HTR-8/SVneo (cell line): ENCODE measurements around the gene EPAS1.
A peak's percentile ranks its signal among the peaks of the same experiment; 100 is the strongest.
"Not testable (repeated sequence)": the region's sequence is repeated elsewhere in the genome, so short reads cannot be mapped to it uniquely, and the experiment has no call there.

ENCODE experiments used
- DNase-seq: peaks from one replicate; pipeline ENCODE4 v3.0.0; 2011; ENCODE audit warnings: low spot score, mixed read lengths; ENCODE audit not compliant: insufficient read length
- FAIRE-seq: peaks from 2 replicates; lab custom pipeline; 2011; peaks lifted over from hg19 to GRCh38; lab: Jason Lieb, UNC

The EPAS1 gene

DNA sequence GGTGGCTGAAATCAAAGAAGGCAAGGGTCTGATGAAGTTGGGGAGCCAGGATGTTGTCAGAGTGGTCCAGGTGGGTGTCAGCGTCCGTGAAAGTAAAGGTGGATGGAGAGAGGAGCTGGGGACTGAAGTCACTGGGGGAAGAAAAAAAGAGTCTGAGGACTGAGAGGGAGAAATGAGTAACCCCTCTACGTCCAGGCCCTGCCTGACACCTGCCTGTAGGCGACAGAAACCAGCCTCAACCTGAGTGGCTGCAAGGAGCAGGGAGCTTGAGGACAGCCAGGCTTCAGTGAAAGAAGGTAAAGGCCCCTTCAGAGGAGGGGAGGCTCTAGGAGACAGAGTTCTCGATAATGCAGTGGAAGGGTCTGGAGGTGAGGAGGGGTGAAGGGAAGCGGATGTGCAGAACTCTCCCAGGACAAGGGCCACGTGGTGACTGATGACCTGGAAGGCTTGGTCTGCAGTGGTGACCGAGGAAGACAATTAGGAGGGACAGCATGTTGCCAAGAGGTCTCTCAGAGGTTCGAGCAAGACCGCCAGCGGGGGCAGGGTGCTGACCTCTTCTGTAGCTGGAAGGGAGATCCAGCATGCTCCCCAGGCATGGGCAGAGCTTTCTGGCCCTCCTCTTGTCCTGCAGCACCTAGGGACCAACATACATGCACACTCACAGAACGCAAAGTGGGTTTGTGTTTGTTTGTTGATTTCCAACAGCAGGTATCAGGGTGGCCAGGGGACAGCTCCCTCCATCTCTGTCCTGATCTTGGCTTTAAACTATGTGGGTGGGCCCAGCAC lies 95.5 kb downstream of the EPAS1 start:
- no peak for FAIRE-seq

DNA sequence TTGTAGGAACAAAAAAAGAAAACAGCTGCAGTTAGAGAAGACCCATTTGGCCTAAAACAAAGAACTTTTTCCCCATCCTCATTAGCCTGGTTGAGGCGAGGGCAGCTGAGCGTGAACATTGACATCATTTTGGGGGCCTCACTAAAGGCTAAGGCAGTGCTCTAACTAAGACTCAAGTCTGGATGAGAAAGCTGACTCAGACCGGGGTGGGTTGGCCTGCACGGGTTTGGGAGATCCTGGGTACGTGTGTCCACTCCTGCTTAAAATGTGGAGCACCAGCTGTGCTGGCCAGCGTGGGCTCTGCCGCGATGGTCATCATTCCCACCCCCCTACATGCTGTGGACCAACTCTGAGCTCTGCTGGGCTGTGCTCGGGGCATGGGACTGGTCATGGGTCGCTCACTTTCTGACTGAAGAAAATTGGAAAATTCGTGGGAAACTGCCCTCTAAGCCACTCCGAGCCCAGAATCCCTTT lies 96.2 kb downstream of the EPAS1 start:
- no peak for FAIRE-seq
- DNase-seq: no peak

More for the DNA sequence above, 95.5 kb downstream of the EPAS1 start:
- DNase-seq: no peak

DNA sequence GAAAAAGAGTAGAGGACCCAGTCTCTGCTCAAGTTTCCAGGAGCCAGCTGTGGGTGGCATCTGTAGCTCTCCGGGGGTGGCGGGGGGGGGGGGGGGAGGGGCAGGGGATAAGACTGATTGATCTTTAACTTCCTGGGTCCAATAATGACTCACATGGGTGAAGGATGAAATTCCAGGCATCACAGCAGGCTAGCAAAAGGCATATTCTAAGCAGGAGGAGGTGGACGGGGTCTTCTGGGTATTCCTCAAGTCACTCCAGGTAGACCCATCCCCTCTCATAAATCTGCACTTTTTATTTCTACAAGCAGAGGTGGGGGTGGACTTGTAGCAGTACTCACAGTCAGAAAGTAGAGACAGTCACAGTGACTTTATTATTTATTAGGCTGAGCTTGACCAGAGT lies 96.7 kb downstream of the EPAS1 start:
- FAIRE-seq (no peak), DNase-seq (no peak)

DNA sequence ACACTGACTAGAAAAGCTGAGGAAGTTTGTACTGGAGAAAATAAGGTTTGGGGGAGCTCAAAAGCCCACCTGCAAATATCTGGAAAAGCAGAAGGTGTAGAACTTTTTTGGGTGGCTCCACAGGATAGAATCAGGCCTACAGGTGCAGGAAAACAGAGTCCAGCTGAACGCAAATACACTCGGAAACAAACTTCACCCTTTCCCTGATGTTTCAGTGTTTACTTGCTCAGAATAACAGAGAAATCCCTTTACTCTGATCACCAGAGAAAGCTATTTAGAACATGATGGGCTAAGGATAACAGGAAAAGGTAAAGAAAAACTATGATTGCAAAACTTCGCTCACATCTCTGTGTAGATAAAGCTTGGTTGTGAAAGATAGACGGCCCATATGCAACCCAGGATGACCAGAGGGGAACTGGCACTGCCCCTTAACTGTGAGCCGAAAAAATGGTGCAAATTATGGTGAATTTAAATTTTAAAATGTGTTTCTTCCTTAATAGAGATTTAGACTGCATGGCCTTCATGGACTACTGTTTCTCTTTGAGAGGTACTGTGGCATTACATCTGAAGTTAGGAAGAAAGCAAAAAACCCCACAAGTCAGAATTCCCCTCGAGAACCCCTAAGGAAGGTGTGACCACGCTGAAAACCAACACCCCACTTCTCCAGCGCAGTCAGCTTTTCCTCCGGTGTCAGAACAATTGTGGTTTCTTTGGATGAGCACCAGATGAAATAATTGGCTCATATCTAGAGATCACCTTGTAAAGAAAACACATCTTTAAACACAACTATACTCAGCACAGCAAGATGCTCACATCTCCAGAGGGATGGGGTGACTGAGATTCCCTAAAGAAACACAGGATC lies 97.7 kb downstream of the EPAS1 start:
- no peak for DNase-seq
- FAIRE-seq: no peak

DNA sequence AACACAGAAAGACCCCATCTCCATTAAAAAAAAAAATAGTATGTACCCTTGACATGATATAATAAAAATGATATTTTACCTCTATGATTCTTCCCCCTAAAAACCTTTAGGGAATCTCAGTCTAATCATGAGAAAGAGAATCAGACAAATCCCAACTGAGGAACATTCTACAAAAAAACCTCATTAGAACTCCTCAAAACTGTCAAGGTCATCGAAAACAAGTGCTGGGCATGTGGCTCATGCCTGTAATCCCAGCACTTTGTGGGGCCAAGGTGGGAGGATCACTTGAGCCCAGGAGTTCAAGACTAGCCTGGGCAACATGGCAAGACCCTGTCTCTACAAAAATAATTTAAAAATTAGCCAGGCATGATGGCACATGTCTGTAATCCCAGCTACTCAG lies 98.5 kb downstream of the EPAS1 start:
- not testable (repeated sequence) for DNase-seq, FAIRE-seq

DNA sequence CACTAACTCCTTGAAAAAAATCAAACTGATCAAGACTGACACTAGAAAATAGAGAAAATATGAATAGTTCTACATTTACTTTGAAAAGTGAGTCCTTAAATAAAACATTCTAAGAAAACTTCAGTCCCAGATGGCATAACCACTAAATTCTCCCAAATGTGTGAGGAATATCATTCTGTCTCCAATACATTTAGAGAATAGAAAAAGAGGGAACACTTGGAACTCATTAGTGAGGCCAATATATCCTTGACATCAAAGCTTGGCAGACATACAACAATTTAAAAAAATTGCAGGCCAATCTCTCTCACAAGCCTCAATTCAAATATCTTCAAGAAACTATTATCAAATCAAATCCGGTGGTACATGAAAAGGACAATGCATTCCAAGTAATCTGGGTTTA lies 102.8 kb downstream of the EPAS1 start:
- no peak for DNase-seq
- FAIRE-seq: no peak

DNA sequence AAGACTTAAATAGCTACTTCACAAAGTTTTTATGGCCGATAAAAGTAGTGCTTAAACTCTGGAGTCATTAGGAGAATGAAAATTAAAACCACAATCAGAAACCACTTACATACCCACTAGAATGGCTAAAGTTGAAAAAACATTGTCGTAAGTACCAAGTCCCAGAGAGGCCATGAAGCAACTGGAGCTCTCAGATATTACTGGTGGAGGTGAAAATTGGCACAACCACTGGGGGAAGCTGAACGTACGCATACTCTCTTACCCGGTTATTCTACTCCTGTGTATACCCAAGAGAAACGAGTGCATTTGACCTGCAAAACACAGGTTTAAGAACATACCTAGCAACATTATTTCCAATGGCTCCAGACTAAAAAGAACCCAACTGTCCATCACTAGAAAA lies 105.7 kb downstream of the EPAS1 start:
- DNase-seq: no peak
- no peak for FAIRE-seq

DNA sequence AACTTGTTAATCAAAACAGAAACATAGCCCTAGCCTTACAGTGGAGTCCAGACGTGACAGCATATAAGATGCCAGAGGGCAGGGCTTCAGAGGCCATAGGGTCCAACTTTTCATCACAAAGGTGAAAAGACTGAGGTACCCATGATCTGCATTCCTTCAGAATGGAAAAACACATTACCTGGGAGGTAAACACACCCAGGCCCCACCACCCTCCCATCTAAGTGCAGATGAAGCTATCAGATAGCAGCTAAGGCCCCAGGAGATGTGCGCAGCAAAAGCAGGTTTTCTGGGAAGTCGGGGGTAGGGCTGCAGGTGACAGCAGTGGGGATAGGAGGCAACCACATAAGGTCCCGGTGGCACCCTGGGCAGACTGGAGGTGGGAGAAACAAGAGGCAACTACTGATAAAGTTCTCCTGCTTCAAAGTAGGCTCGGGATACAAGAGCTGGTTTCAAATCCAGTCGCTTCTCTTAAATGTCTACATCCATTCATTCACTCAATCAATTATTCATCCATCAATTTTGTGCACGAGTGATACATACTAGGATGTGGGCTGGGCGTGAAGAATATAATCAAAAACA lies 107.1 kb downstream of the EPAS1 start:
- DNase-seq (no peak), FAIRE-seq (no peak)

DNA sequence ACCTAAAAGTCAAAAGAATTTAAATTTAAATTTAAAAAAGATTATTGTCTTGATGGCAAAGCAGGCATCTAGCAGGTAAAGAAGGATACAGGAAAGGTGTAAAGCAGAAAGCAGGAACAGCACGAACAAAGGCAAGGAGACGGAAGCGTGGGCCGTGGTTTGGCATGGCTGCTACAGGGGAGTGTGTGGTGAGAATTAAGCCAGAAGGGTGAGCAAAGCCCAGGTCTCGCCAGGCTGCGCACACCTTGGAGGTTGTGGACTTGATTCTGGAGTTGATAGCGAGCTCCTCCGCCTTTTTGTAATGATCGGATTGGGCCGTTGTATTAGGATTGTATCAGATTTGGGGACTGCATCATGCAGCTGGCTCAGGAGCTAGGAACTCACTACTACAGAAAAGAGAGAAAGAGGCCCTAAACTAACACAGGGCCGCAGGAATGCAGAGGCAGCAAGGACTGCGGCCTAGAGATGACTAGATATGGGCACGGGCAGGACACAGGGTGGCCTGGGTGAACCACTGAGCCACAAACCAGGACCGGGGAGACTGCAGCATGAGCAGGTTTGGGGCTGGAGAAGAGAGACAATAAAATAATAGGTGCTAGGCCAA lies 110.7 kb downstream of the EPAS1 start:
- DNase-seq: no peak
- no peak for FAIRE-seq

DNA sequence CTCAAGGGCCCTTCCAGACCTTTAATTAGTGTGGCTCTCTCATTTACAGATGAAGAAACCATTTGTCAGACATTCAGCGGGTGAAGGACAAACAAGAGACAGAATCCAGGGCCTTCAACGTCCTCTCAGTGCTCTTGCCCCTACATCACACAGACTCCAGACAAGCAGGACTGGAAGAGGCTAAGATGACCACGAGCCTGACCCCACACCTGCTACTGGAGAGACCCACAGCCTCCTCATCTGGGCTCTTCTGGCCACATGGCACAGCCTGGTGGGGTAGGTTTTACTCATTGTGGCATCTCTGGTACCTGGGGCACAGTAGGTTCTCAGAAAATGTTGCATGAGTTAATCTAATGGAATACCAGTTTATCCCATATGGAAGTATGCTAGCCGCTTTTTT lies 112.5 kb downstream of the EPAS1 start:
- FAIRE-seq: no peak

DNA sequence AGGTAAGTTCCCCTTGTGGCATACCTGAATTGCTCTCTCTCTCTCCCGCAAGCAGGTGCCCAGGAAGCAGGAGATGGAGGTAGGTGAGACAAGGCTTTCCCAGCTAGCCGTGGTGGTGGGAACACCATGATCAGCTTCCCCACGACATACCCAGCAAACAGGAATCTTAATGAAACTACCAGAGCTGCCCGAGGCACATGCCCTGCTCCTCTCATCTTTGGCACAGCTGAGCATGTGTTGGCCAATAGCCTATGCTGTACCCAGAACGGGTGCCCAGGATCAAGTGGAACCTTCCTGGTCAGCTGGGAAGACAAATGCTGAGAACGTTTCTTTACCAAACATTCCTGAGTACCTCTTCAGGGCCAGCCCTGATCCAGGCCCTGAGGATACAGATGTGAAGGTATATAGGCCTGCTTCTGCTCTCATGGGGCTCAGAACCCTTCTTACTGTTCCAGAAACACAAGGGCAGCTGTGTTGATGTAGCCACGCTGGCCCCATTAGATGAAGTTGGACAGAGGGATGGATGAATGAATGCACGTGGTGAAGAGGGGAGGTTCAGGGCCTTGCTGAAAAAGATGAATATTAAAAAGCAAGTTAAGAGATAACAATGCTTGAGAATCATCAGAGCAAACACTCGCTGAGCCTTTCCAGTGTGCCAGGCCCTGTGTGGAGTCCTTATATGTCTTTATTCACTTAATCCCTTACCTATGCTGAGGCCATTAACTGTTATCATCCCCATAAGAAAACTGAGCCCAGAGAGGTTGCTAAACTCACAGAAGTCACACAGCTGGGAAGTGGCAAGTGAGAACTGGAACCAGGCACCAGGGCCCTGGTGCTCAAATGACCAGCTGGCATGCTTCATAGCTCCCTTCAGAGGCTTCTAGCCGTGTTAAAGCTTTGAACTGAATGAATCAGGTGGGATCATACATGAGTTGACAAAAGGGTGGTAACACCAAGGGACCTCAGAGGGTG lies 113.4 kb downstream of the EPAS1 start:
- DNase-seq (no peak), FAIRE-seq (no peak)

More for the DNA sequence above, 112.5 kb downstream of the EPAS1 start:
- no peak for DNase-seq

DNA sequence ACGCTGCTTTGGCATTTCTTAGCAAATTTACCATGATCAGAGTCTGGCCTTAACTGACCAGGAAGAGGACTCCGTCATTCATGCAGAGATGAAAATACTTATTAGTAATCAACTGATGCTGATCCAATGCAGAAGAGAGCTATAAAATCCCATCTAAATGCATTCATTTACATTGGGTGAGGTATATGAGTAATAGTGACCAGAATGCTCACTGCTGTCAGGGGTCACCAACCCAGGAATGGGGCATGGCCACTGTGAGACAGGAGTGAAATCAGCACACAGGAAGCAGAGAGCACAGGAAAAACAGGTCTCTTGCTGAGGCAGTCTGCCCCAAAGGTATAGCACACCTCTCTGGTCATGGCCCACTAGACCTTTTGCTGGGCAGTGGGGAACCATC lies 114.0 kb downstream of the EPAS1 start:
- DNase-seq (no peak), FAIRE-seq (peak; percentile 73)

DNA sequence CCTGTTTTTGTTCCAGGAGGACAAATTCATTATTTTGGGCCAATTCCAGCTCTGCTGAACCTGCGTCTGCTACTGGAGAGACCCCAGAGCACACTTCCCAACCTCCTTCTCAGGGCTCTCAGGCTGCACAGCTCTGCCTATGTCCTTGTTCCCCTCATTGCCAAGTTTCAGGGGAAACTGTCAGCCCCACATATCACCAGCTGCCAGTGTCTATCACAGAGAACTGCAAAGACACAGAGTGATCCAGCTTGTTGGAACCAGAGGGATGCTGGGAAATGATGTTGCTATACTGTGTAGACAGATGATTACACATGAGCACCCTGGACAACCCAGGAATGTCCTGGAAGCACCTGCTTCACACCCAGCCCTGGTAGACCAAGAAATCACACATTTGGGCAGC lies 114.8 kb downstream of the EPAS1 start:
- DNase-seq (no peak), FAIRE-seq (no peak)

DNA sequence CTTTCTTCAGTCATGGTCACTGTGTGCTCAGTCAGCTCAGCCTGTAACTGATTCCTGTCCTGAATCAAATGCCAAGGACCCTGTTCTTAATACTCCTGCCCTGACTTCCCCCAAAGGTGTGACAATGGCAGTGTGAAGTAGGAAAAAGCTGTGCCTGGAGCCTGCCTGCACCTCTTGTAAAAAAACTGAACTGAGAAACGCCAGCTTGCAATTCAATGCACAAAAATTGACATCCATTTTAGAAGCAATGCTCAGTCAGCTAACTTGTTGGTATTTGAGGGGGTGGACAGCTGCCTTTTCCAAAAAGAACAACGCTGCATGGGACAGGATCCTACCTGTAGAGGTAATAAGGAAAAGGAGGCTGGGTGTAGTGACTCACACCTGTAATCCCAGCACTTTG lies 115.9 kb downstream of the EPAS1 start:
- no peak for DNase-seq
- no peak for FAIRE-seq

DNA sequence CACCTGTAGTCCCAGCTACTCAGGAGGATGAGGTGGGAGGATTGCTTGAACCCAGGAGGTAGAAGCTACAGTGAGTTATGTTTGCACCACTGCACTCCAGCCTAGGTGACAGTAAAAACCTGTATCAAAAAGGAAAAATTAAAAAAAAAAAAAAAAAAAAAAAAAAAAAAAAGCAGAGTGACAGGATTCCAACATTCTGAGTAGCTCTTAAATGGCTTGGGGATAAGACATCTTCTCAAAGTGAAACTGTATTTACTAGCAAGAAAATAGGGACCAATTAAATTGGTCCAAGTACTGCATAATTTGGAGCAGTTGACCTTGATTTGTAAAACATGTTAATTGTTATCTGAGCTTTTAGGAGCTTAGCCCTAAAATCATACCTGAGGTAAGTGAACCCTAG lies 116.4 kb downstream of the EPAS1 start:
- FAIRE-seq (no peak), DNase-seq (no peak)

DNA sequence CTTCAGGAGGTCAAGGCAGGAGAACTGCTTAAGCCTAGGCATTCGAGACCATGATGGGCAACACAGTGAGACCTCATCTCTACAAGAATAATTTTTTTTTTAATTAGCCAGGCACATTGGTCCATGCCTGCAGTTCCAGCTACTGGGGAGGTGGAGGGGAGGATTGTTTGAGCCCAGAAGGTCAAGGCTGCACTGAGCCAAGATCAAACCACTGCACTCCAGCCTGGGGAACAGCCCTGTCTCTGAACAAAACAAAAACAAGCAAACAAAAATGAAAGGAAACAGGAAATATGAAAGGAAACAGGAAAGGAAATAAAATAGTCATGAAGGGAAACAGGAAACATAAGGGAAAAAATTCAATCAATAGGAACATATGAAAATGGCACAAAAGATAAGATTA lies 117.5 kb downstream of the EPAS1 start:
- DNase-seq (no peak), FAIRE-seq (no peak)

DNA sequence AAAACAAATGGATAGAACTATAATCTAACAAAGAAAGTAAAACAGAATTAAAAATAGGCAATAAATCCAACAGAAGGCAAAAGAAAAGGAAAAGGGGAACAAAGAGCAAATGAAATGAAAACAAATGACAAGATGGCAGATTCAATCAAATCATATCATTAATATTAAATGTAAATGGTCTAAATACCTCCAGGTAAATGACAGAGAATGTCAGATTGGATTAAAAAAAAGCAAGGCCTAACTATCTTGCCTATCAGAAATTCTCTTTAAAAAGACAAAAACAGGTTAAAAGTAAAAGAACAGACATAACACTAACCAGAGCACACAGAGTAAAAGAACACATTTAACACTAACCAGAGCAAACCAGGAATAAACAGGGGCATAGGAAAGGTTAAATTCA lies 119.1 kb downstream of the EPAS1 start:
- DNase-seq: no peak
- no peak for FAIRE-seq

DNA sequence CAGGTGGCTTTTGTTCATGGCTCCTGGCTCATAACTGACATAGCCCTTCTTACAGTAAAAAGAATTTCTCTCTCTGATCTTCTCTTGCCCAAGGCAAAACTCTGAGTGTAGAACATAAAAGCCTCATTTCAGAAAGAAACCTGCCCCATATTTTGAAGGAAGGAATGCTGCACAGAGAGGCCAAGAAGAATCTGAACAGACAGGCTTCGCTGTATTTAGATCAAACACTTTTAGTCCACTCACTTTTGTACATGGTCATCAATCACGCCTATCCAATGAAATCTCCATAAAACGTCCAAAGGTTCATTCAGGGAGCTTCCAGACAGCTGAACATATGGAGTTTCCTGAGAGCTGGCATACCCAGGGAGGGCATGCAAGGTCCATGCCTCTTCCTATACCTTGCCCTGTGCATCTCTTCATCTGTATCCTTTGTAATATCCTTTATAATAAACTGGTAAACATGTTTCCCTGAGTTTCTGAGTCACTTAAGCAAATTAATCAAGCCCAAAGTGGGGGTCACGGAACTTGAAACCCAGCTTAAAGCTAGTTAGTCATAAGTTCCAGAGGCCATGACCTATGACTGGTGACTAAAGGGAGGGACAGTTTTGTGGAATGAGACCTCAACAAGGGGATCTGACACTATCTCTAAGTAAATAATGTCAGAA lies 119.7 kb downstream of the EPAS1 start:
- FAIRE-seq (peak; percentile 62), DNase-seq (no peak)

DNA sequence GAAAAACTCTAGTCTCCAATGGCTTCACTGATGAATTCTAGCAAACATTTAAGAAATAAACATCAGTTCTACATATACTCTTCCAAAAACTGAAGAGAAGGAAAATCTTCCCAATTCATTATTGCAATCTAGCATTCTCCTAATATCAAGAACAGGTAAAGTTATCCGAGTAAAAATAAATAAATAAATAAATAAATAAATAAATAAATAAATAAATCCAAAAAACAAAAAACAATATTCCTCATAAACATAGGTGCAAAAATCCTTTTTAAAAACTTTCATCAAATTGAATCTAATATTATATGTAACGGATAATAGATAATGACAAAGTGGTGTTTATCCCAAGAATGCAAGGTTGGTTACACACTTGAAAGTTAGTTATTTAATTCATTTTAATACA lies 123.7 kb downstream of the EPAS1 start:
- FAIRE-seq (no peak), DNase-seq (no peak)
